Mucosa of descending colon (tissue), 3 donors: Measurements from ENCODE around the gene ZSCAN21. TPM values are rescaled to one million over a fixed set of nuclear protein-coding genes. Genes with fewer than 3 reads are reported as not detected.

Experiments used
- ATAC-seq: fragments of 200-7000 bp; cut with Tn5 transposase; one replicate; pipeline ENCODE4 v1.9.1; 2020; ENCODE audit warnings: mild to moderate bottlenecking, moderate library complexity
- DNase-seq, 3 donors: peaks; one replicate each; pipeline ENCODE4 v3.0.0-alpha.2; 2020
- H3K36me3 ChIP-seq: fragments of 200-600 bp; one replicate; pipeline ENCODE4 v1.8.0; 2021; ENCODE audit warnings: low read depth, mild to moderate bottlenecking
- H3K4me1 ChIP-seq: fragments of 200-600 bp; one replicate; pipeline ENCODE4 v1.8.0; 2021; ENCODE audit warnings: low read depth, mild to moderate bottlenecking
- H3K4me3 ChIP-seq: fragments of 200-600 bp; one replicate; pipeline ENCODE4 v1.8.0; 2021; ENCODE audit warnings: mild to moderate bottlenecking
- H3K9me3 ChIP-seq: fragments of 200-600 bp; one replicate; pipeline ENCODE4 v1.8.0; 2021; ENCODE audit warnings: mild to moderate bottlenecking
- CTCF ChIP-seq: fragments of 200-600 bp; IDR thresholded peaks from one replicate; pipeline ENCODE4 v1.8.0; 2022; ENCODE audit warnings: antibody characterized with exemption, mild to moderate bottlenecking
- intact Hi-C, 2 donors: fragments of 100-400 bp; cut with DNase I in 1 of 2; cut with micrococcal nuclease in 1 of 2; formaldehyde crosslinking; loops; one replicate each; pipeline versions ENCODE4 v1.11.0 to v1.11.1; 2022; cut with DNase I, micrococcal nuclease
- total RNA-seq, 3 donors: library from RNA; stranded (reverse); fragmentation: NEBNext Ultra II Directional in 2 of 3; extraction: Animal tissue kit (Norgen Biotek cat#: 25700) in 2 of 3; gene quantifications; one replicate each; pipeline versions ENCODE4 v1.2.1 to v1.2.4, GENCODE V29; 2021 to 2023
- donor health status: DM: no; HTN: no; CAD: no; lungs with moderate emphysema.
- donor health status: DM: no; HTN: no; CAD: no.
- donor health status: DM: no; HTN: yes; CAD: no.

The ZSCAN21 gene
- total RNA-seq, 3 donors from 2014 or later: 6.9 to 13.9 (median 7.7) TPM

GRCh38 chr7:100022621-100023020 is 27.0 kb upstream of the ZSCAN21 start:
- DNase-seq (peak in 2 of 3 donors; percentile 62 to 82), ATAC-seq (peak; percentile 98)
- intact Hi-C loops: no loop called here
- Histone ChIP-seq H3K36me3 (peaks cover 9% of the 10 kb centered on the region), H3K4me1 (peaks cover 31% of the 10 kb centered on the region), H3K9me3 (no peaks in the 10 kb centered on the region), H3K4me3 (no peak overlapping the region)
- no peak for TF ChIP-seq CTCF

GRCh38 chr7:100023526-100023925 is 26.0 kb upstream of the ZSCAN21 start:
- TF ChIP-seq CTCF: no peak
- ATAC-seq (no peak), DNase-seq (no peak)
- peaks cover 23% of the 10 kb centered on the region for H3K4me1 ChIP-seq
- no peaks in the 10 kb centered on the region for H3K9me3 ChIP-seq
- peaks cover 9% of the 10 kb centered on the region for H3K36me3 ChIP-seq
- H3K4me3 ChIP-seq: no peak overlapping the region
- intact Hi-C loops: no loop called here

- no peaks in the 10 kb centered on the region for H3K9me3 ChIP-seq
- no peak for TF ChIP-seq CTCF
- intact Hi-C loops: no loop called here
- ATAC-seq (no peak), DNase-seq (no peak)
- H3K36me3 ChIP-seq: peaks cover 9% of the 10 kb centered on the region
- H3K4me3 ChIP-seq: no peak overlapping the region
- peaks cover 19% of the 10 kb centered on the region for H3K4me1 ChIP-seq
These were observed 25.5 kb upstream of the ZSCAN21 start for GRCh38 chr7:100024020-100024619.

- Histone ChIP-seq H3K4me3 (no peak overlapping the region), H3K4me1 (peaks cover 5% of the 10 kb centered on the region), H3K36me3 (peaks cover 26% of the 10 kb centered on the region), H3K9me3 (no peaks in the 10 kb centered on the region)
- ATAC-seq: no peak
- no peak for DNase-seq
- no peak for TF ChIP-seq CTCF
- intact Hi-C loops: no loop called here
These were observed 22.4 kb upstream of the ZSCAN21 start for GRCh38 chr7:100027197-100027596.

- no peaks in the 10 kb centered on the region for H3K9me3 ChIP-seq
- H3K4me1 ChIP-seq: no peaks in the 10 kb centered on the region
- intact Hi-C loops: no loop called here
- TF ChIP-seq CTCF: no peak
- DNase-seq (no peak), ATAC-seq (no peak)
- peaks cover 17% of the 10 kb centered on the region for H3K36me3 ChIP-seq
- no peak overlapping the region for H3K4me3 ChIP-seq
These were observed 20.0 kb upstream of the ZSCAN21 start for GRCh38 chr7:100029596-100029995.

GRCh38 chr7:100033526-100033925 is 16.0 kb upstream of the ZSCAN21 start:
- no peaks in the 10 kb centered on the region for H3K4me1 ChIP-seq
- ATAC-seq (no peak), DNase-seq (no peak)
- intact Hi-C loops: no loop called here
- TF ChIP-seq CTCF: no peak
- peaks cover 17% of the 10 kb centered on the region for H3K36me3 ChIP-seq
- no peak overlapping the region for H3K4me3 ChIP-seq
- H3K9me3 ChIP-seq: no peaks in the 10 kb centered on the region
